HG03108 (cell line): ENCODE measurements around the gene PACS1.

ENCODE experiments used
- ATAC-seq: cut with Tn5 transposase; IDR thresholded peaks from one replicate; pipeline ENCODE4 v1.9.1; 2021; ENCODE audit warnings: moderate library complexity; ENCODE audit not compliant: unreplicated experiment

The PACS1 gene

GRCh38 chr11:66048547-66049323 lies 21.3 kb upstream of the PACS1 start, which contains the start of gene GAL3ST3:
GAL3ST3 (minus strand) TSS chr11:66049161; CDS start chr11:66045415, 3,746 bp downstream.
- no peak for ATAC-seq

- no peak for ATAC-seq
Measured at GRCh38 chr11:66050581-66051231, 19.4 kb upstream of the PACS1 start.

DNA sequence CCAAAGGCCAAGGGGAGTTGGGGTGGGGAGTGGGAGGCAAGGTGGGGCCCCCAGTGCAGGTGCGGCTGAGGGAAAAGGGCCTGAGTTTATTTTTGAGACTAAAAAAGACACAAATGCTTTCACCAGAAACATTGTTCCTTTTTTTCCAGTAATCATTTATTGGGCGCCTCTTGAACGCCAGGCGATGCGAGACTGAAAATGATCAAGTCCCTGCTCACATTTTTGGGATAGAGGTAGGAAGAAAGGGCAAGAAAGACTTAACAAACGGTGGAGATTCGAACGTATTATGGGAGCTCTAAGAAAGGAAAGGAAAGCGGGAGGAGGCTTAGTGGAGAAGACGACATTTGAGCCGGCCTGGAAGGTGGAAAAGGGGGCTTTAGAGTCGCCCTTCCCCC lies 18.7 kb upstream of the PACS1 start:
- no peak for ATAC-seq

- ATAC-seq, result peak; percentile 94
Measured at GRCh38 chr11:66051766-66052663, 18.1 kb upstream of the PACS1 start, which contains the start of gene SF3B2. SF3B2 (plus strand) TSS chr11:66052364; CDS start chr11:66052385, 21 bp downstream.

DNA sequence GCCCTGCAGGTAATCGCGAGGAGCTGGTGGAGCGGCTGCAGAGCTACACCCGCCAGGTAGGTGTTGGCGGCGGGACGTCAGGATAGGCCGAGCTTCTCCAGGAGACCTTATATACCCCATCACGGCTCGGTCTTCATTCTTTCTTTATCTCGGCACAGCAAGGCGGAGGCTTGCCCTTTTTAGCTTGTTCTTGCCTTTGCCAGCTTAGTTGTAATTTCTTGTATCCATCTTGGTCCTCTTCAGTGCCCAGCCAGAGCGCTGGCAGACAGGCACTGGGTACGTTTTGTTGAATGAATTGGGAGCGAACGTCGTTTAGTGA lies 17.4 kb upstream of the PACS1 start:
- no peak for ATAC-seq

- no peak for ATAC-seq
Measured at GRCh38 chr11:66055021-66055420, 15.1 kb upstream of the PACS1 start.

DNA sequence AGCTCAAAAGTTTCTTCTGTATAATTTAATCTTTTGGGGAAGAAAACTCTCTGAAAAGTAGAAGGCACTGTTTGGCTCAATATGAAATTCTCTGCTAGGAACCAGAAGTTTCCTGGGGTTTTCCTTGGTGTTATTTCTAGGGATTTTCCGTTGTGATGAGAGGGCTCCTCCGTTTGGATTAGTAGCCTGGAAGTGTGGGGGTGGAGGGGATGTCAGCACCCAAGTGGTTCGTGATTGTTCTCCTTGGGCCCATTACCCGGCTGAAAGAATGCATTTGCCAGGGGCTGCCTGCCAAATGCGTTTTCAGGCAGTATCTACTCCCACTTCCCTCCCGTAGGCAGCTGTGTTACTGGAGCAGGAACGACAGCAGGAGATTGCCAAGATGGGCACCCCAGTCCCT lies 13.6 kb upstream of the PACS1 start:
- ATAC-seq, result no peak

GRCh38 chr11:66059966-66060680 lies 9.9 kb upstream of the PACS1 start:
- ATAC-seq, result no peak

DNA sequence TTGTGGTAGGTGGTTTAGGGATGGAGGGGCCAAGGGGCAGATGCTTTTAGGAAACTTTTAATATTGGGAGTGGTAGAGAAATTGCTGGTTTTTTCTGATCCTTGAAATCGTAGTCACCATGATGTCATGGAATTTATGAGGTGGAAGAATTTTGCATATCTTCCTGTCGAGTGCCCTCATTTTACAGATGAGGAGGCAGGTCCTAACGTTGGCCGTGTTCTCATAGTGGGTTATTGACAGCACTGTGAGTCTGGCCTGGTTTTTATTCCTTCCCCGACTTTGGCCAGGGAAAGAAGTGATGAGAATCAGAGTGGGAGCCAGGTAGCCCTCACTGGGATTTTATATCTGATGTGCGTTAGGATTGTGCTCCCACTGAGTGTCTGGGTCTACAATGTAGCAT lies 8.8 kb upstream of the PACS1 start:
- no peak for ATAC-seq

DNA sequence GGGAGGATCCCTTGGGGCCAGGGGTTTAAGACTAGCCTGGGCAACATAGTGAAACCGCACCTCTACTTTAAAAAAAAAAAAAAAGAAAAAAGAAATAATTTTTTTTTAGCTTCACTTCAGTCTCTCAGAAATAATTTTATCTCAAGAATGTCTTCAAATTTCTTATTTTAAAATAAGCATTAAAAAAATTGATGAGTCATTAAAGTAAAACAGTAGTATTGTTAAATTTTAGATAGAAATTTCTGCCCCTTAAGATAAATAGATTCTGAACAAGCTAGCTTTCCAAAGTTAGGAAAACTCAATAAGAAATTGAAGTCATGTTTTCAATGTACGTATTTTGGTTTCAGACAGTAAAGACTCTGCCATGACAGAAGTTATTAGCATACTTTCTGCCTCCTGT lies 7.7 kb upstream of the PACS1 start:
- ATAC-seq, result no peak

DNA sequence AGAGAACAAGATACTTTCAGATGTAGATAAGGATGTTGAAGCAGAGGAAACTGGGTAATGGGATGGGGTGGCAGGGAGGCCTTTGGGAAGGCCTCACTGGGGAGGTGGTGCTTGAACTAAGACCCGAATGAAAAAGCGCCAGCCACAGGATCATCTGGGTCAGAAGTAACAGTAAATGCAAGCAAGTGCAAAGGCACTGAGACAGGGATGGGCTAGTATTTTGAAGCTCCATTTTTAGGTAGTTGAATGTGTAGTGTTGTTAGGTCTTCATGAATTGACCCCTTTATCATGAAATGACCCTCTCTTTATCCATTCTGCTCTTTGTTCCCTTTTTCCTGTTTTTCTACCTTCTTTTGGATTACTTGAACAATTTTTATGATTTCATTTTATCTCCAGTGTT lies 6.2 kb upstream of the PACS1 start:
- no peak for ATAC-seq

DNA sequence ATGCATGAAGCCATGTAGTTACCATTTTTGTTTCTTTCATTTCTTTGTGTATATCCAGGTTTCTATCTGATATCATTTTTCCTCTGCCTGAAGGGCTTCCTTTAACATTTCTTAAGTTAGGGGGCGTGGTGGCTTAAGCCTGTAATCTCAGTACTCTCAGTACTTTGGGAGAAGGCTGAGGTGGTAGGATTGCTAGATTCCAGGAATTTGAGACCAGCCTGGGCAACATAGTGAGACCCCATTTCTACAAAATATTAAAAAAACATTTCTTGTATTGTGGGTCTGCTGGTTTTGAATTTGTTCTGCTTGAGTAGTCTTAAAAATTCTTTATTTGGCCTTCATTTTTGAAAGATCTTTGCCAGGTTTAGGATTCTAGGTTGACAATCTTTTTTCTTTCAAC lies 5.5 kb upstream of the PACS1 start:
- no peak for ATAC-seq

DNA sequence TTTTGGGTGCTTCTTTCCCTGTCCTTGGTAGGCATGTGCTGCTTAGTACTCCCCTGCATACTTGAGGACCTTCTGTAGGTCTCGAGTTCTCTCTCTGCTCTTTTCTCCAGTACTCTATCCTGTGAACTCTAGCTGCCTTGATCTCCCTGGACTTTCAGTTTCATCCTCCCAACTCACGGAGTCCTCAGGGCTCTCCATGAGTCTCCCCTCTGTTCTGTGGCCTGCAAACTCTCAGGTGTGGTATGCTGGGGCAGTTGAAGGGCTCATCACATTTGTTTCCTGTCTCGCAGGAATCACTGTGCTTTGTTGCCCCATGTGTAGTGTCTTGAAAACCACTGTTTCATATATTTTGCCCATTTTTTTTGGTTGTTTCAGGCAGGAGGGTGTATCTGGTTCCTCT lies 3.3 kb upstream of the PACS1 start:
- no peak for ATAC-seq

DNA sequence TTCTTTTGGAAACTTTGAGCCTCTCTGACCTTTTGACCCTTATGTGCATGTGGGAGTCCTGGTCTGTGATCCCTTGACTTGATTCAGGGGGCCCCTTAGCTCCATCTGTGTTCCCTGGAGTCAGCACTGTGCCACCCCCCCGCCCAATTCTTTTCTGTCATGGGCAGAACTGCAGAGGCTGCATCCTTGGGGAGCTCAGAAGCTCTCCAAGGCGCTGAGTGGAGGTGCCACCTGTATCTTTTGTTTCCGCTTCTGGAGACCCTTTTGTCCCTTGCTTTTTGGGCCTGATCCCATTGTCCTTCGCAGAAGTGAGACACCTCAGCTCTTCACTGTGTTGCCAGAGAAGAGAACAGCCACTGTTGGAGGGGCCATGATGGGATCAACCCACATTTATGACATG lies 2.4 kb upstream of the PACS1 start:
- no peak for ATAC-seq

GRCh38 chr11:66068154-66068821 lies 1.8 kb upstream of the PACS1 start:
- ATAC-seq, result no peak

DNA sequence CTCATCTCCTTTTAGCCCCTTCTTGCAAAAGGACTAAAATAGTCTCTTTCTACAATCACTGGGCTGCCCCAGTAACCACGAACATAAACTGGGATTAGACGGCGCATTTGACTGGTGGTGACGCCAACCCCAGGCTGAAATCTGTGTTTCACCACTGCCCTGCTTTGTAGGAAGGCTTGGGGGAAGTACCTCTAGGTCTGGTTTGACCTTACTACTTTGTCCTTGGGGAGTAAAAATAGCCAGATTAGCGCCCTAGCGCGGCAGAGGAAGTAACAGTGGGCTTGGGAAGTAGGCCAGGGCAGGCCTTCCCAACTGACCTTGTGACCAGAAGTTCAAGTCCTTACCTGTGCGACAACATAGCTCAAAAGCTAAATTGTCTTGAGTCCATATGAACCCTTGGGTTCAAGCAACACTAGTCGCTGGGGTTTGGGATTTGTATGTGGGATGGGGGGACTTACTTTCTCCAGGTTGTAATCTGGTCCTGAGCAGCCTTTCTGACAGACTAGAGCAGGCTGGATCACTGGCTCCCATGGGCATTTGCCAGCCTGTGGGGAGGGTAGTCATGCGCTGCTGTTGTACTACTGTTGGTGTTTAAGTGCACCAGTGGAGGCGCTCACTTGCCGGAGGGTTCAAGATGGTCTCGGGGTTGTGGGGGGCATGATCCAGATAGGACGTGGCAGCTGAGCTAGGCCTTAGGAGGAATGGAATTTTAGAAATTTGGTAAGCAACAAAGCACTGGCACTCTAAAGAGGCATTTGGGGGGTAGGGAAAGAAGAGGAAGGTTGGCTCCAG lies 953 bp upstream of the PACS1 start:
- peak; percentile 6 for ATAC-seq

- peak; percentile 10 for ATAC-seq
Measured at GRCh38 chr11:66070604-66071380, 720 bp downstream of the PACS1 start.

- ATAC-seq, result no peak
Measured at GRCh38 chr11:66071381-66071801, 1.3 kb downstream of the PACS1 start.

GRCh38 chr11:66072081-66072480 lies 2.0 kb downstream of the PACS1 start:
- no peak for ATAC-seq
